HG03442 (cell line): ENCODE results near the gene TNNC2.
"Not testable (repeated sequence)": the region's sequence is repeated elsewhere in the genome, so short reads cannot be mapped to it uniquely, and the experiment has no call there.

ENCODE experiments used
- ATAC-seq: cut with Tn5 transposase; IDR thresholded peaks from one replicate; pipeline ENCODE4 v1.9.1; 2021; ENCODE audit warnings: mild to moderate bottlenecking, moderate library complexity; ENCODE audit not compliant: unreplicated experiment

TNNC2 gene

GRCh38 chr20:45848969-45849582 lies 22.0 kb upstream of the TNNC2 start:
- ATAC-seq, result no peak

DNA sequence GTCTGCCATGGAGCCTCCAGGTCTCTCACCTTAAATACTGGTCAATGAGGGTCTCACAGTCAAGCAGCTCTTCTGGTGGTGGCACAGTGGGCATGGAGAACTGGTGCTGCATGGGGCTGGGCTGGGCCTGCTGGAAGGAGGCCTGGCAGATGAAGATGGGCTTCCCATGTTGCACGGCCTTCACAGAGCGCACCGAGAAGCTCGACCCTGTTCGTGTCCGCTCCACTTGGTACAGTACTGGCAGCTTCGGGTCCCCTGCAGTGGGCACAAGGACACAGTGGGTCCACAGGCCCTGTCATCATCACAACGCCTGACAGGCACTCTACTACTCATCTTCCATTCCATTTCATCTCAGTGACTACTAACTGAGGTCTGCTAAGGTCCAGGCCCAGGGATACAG lies 21.3 kb upstream of the TNNC2 start:
- no peak for ATAC-seq

DNA sequence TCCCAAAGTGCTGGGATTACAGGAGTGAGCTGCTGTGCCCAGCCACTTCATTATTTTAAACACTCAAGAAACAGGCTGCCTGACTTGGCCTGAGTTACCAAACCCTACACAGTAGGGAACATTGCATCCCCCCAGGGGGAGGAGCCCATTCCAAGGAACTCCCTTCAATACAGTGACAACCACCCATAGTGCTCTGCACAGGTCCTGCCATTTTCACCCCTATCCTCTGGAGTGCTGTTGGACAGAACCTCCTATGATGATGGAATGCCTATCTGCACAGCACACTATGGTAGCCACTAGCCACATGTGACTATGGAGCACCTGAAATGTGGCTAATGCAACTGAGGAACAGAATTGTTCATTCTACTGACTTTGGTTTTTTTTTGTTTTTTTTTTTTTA lies 18.3 kb upstream of the TNNC2 start:
- no peak for ATAC-seq

DNA sequence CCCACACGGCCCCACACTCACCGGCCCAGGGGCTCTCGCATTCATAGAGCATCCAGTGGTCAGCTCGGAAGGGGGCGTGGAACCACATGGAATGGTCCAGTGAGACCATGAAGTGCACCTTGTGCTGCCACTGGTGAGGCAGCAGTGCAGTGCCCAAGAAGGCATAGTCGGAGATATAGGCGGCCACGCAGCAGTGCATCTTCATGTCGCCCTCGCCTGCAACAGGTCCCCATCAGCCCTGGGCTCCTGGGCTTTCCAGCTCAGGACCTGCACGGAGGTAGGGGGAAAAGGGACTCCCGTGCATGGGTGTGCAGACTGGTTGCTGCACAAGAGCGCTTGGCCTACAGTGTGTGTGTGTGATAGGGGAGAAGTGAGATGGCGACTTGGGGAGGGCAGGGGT lies 16.4 kb upstream of the TNNC2 start:
- no peak for ATAC-seq

GRCh38 chr20:45842169-45842812 lies 15.2 kb upstream of the TNNC2 start:
- ATAC-seq, result no peak

DNA sequence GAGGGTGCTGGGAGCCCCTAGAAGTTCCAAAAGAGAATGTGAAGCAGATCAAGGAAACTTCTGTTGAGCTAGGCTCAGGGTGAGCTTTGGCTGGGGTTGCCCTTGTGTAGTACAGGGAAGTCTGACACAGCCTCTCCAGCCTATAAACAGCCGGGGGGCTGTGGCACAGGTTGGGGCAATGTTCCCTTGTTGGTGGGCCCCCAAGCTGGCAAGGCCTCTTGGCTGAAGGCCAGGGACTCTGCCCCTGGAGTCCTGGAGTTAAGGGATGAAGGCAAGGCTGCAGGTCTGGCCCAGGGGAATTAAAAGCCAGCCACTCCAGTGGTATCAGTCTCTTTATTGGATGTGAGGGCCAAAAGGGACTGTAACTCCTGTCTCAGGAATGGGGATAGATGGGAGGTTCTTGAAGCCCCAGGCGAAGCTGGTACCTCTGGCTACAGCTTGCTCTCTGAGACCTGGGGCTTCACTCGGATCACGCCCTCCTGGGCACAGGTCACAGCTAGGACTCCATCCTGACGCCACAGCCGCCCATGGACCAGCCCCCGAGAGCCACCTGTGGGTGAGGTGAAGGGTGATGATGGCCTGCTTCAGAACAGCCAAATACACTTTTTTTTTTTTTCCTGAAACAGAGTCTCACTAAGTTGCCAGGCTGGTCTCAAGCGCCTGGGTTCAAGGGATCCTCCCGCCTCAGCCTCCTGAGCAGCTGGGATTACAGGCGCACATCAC lies 14.5 kb upstream of the TNNC2 start:
- ATAC-seq, result no peak

GRCh38 chr20:45840700-45841198 lies 13.6 kb upstream of the TNNC2 start:
- no peak for ATAC-seq

DNA sequence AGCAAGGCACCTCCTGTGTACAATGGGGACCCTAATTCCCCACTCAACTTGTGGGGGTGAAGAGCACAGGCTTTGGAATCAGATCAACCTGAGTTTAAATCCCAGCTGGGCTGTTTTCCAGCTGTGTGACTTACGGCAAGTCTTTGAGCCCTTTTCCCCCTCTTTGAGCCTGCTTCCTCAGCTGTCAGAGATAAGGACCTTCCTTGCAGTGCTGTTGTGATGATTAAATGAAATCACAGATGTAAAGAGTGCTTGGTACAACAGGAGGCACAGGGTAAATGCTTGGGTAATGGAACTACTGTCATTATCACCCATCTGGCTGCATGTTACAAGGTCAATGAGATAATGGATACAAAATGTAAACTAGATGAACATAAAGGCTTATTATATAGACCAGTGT lies 9.7 kb upstream of the TNNC2 start:
- ATAC-seq, result no peak

- ATAC-seq, result no peak
These were observed 8.7 kb upstream of the TNNC2 start for GRCh38 chr20:45835825-45836224.

GRCh38 chr20:45835329-45835765 lies 8.2 kb upstream of the TNNC2 start:
- ATAC-seq, result no peak

- no peak for ATAC-seq
These were observed 7.7 kb upstream of the TNNC2 start for GRCh38 chr20:45834797-45835161.

DNA sequence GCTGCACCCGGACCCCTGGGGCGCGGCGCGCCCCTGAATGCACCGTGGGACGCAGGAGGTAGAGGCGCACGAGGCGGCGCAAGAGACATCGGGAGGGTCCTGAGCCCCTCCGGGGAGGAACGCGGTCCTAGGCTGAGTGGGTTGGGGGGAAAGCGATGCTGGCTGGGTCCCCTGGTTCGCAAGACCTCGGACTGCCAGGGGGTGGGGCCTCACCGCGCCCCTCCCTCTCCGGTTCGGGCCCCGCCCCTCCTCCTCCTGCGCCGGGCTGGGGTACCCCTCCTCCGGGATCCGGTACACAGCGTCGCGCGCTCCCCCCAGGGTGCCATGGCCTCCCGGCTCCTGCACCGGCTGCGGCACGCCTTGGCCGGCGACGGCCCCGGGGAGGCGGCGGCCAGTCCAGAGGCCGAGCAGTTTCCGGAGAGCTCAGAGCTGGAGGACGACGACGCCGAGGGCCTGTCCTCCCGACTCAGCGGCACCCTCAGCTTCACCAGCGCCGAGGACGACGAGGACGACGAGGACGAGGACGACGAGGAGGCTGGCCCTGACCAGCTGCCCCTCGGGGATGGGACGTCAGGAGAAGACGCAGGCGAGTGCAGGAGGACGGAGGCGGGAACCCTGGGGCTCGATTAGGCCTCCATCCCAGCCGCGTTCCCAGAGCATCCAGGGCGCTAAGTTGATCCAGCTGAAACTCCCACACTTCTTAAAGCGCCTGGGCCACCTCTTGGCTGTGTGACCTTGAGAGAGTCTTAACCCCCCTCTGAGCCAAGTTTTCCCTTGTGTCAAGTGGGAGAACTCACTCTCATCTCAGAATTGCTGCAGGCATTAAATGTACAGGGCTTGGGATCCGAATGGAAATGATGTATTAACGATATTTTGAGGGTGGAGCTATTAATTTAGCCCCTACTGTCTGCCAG lies 7.0 kb upstream of the TNNC2 start:
- no peak for ATAC-seq

DNA sequence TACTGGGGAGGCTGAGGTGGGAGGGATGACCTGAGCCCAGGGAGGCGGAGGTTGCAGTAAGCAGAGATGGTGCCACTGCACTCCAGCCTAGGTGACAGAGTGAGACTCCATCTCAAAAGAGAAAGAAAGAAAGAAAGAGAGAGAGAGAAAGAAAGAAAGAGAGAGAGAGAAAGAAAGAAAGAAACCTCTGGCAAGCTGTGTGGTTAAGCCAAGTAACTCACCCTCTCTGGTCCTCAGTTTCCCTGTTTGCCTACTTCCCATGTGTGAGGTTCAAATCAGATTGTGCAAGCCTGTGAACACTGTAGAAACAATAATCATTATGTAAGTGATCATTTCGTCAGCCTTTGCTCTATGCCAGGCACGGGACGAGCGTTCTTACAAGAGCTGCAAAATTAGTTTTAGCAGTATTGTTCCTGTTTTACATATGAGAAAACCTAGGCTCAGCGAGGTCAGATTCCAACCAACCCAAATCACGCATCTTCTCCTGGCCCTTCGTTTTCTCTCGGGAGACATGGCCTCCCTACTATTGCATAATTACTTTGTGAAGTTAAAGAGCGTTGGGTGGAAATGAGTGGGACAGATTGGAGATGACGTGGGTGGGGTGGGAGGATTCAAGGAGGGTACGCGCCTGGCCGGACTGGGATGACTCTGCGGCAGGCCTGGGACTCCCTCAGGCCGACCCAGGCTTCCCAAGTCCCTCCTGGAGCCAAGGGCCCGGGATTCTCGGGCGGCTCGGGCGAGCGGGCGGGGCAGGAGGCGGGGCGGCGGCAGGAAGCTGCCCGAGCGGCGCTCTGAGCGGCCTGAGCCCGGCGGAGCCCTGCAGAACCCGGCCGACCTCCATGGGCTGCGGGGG lies 6.1 kb upstream of the TNNC2 start, which contains the start of gene SNX21:
TSS of gene SNX21 (plus strand) at position 770 of the 853 bp plus-strand sequence. CDS start 121 bp downstream, outside the sequence.
- no peak for ATAC-seq

- no peak for ATAC-seq
These were observed 5.5 kb upstream of the TNNC2 start for GRCh38 chr20:45832619-45833018.

GRCh38 chr20:45829673-45830106 lies 2.6 kb upstream of the TNNC2 start:
- ATAC-seq, result not testable (repeated sequence)

DNA sequence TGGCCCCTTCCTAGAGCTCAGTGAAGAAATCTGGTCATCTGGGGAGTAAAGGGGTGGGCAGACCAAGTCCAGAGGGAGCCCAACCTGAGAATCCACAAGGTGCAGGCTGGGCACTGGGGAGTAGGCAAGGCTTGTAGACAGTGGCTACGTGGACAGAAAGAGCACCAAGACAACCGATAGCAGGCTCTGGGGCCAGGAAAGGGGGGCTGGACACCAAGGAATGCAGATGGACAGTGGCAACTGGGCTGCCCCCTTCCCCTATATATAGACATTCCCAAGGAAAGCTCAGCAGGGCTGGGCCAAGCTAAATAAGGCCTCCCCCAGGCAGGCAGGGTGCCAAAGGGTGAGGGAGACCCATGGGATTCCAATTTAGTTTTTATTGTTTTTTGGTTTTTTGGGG lies 1.5 kb upstream of the TNNC2 start:
- ATAC-seq, result no peak

DNA sequence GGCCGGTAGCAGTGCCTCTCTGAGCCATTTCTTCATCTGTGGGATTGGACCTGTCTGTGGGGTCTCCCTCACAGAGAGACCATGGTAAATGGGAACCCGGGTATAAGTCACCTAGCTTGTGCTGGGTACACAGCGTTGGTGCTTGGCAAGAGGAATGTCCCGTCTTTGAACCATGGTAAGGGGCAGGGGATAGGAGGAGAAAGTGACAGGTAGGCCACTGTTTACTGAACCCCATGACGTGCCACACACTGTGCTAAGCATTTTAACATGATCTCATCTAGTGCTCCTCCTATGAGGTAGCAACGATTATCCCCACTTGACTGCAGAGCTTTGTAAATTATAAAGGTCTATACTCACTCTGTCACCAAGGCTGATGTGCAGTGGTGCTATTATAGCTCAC lies 600 bp upstream of the TNNC2 start:
- no peak for ATAC-seq

DNA sequence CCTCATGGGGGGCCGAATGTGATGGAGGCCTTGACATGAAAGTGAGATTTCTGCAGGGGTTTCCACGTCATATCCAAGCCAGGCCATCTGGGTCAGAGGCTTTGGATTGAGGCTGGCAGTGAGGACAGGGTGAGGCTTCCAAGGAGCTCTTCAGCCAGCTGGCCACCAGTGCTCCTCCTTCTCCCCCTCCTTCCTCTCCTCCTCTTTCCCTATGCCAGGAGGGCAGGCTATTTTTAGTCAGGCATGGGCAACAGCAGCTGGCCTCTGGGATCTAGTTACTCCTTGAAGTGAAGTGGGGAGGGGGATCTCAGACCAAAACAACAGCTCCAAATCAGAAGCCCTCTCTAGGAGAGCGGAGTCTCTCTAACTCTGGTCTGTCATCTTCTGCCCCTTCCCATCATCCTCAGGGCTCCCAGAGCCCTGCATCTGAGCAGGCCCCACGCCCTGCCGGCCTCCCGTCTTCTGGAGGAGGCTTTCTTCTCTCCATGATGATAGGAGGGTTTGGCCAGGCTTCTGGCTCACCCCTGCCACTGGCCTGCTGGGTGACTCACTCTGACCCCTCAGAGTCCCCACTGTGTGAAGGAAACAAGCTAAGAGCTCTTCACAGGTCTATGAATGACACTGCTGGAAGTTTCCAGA lies 612 bp downstream of the TNNC2 start:
- ATAC-seq, result no peak
